Ishikawa (cell line): Measurements from ENCODE around the gene C14orf132.

Source experiments
- CEBPB ChIP-seq: IDR thresholded peaks from 2 replicates; pipeline ENCODE4 v1.6.1; 2012
- EP300 ChIP-seq: IDR thresholded peaks from 2 replicates; pipeline ENCODE4 v1.6.1; 2012; ENCODE audit warnings: borderline replicate concordance
- FOXM1 ChIP-seq: IDR thresholded peaks from 2 replicates; pipeline ENCODE4 v1.6.1; 2012; ENCODE audit warnings: low read depth, borderline replicate concordance
- NFIC ChIP-seq: IDR thresholded peaks from 2 replicates; pipeline ENCODE4 v1.6.1; 2012
- RAD21 ChIP-seq: IDR thresholded peaks from 2 replicates; pipeline ENCODE4 v1.6.1; 2012; ENCODE audit warnings: low read depth
- REST ChIP-seq: IDR thresholded peaks from 2 replicates; pipeline ENCODE4 v1.6.1; 2012; ENCODE audit warnings: low read depth, mild to moderate bottlenecking
- TAF1 ChIP-seq: IDR thresholded peaks from 2 replicates; pipeline ENCODE4 v1.6.1; 2012; ENCODE audit warnings: low read depth, mild to moderate bottlenecking
- YY1 ChIP-seq: IDR thresholded peaks from 2 replicates; pipeline ENCODE4 v1.6.1; 2012; ENCODE audit warnings: low read depth

- TF ChIP-seq FOXM1 (no peak), TAF1 (no peak), YY1 (no peak), NFIC (no peak), CEBPB (no peak), RAD21 (no peak), EP300 (no peak), REST (no peak)
Measured at GRCh38 chr14:96067985-96068930, 29.1 kb downstream of the C14orf132 start.
